GM23338 (cell line): ENCODE data around the gene FBXL2. TPM values are rescaled to one million over a fixed set of nuclear protein-coding genes. Genes with fewer than 3 reads are reported as not detected.
"Not testable (repeated sequence)": the region's sequence is repeated elsewhere in the genome, so short reads cannot be mapped to it uniquely, and the experiment has no call there.

Experiments used
- ATAC-seq: fragments of 200-7000 bp; cut with Tn5 transposase; 3 replicates; pipeline ENCODE4 v1.9.1; 2020
- DNase-seq: peaks from one replicate; pipeline ENCODE4 v3.0.0-alpha.2; 2015; ENCODE audit warnings: low spot score
- H2AFZ ChIP-seq: fragments of 200-600 bp; sonication (generic); 2 replicates; pipeline ENCODE4 v1.8.0; 2016; ENCODE audit warnings: antibody characterized with exemption, mild to moderate bottlenecking, moderate library complexity
- H3F3A ChIP-seq: fragments of 200-600 bp; sonication (generic); replicated peaks from 2 replicates; pipeline ENCODE4 v1.8.0; 2017; ENCODE audit warnings: antibody characterized with exemption, mixed run types, low read depth
- H3K27ac ChIP-seq: fragments of 200-600 bp; sonication (generic); 2 replicates; pipeline ENCODE4 v1.6.1; 2016; ENCODE audit warnings: low read depth
- H3K27me3 ChIP-seq: fragments of 200-600 bp; sonication (generic); 2 replicates; pipeline ENCODE4 v1.8.0; 2016; ENCODE audit warnings: mild to moderate bottlenecking, mixed run types, moderate library complexity; ENCODE audit not compliant: insufficient read depth
- H3K36me3 ChIP-seq: fragments of 200-600 bp; sonication (generic); 2 replicates; pipeline ENCODE4 v1.8.0; 2016; ENCODE audit warnings: mild to moderate bottlenecking; ENCODE audit not compliant: insufficient read depth
- H3K4me1 ChIP-seq: fragments of 200-600 bp; sonication (generic); 2 replicates; pipeline ENCODE4 v1.8.0; 2016; ENCODE audit warnings: mild to moderate bottlenecking, moderate library complexity; ENCODE audit not compliant: insufficient read depth
- H3K4me2 ChIP-seq: fragments of 200-600 bp; sonication (generic); 2 replicates; pipeline ENCODE4 v1.7.1; 2017; ENCODE audit warnings: mixed run types
- H3K4me3 ChIP-seq: fragments of 200-600 bp; sonication (generic); 2 replicates; pipeline ENCODE4 v1.6.1; 2016; ENCODE audit warnings: mixed run types
- H3K79me2 ChIP-seq: fragments of 200-600 bp; sonication (generic); replicated peaks from 2 replicates; pipeline ENCODE4 v1.8.0; 2017; ENCODE audit warnings: mild to moderate bottlenecking; ENCODE audit not compliant: insufficient read depth
- H3K9me2 ChIP-seq: fragments of 200-600 bp; sonication (generic); 2 replicates; pipeline ENCODE4 v1.8.0; 2017; ENCODE audit not compliant: insufficient read depth
- H4K20me1 ChIP-seq: fragments of 200-600 bp; sonication (generic); replicated peaks from 2 replicates; pipeline ENCODE4 v1.8.0; 2017; ENCODE audit warnings: mild to moderate bottlenecking; ENCODE audit not compliant: insufficient read depth
- H3K27ac Mint-ChIP-seq: 2 replicates; pipeline ENCODE4 v1.8.0; 2020; ENCODE audit warnings: inconsistent platforms, mild to moderate bottlenecking, moderate library complexity, mixed read lengths
- H3K27me3 Mint-ChIP-seq: 3 replicates; pipeline ENCODE4 v1.8.0; 2022; ENCODE audit warnings: low read depth, mild to moderate bottlenecking, moderate library complexity, mixed read lengths, inconsistent platforms; ENCODE audit not compliant: insufficient read depth, poor library complexity
- H3K36me3 Mint-ChIP-seq: 3 replicates; pipeline ENCODE4 v1.8.0; 2021; ENCODE audit warnings: low read depth, mild to moderate bottlenecking, inconsistent platforms, moderate library complexity, mixed read lengths
- H3K4me1 Mint-ChIP-seq: 3 replicates; pipeline ENCODE4 v1.8.0; 2020; ENCODE audit warnings: mild to moderate bottlenecking, inconsistent platforms, mixed read lengths
- H3K4me3 Mint-ChIP-seq: 3 replicates; pipeline ENCODE4 v1.8.0; 2021; ENCODE audit warnings: moderate library complexity, mild to moderate bottlenecking, inconsistent platforms, mixed read lengths
- H3K9me3 Mint-ChIP-seq: 3 replicates; pipeline ENCODE4 v1.8.0; 2020; ENCODE audit warnings: moderate library complexity, mild to moderate bottlenecking, inconsistent platforms, mixed read lengths
- CREB1 ChIP-seq: fragments of 250-450 bp; sonication (Bioruptor Pico); IDR thresholded peaks from 2 replicates; pipeline ENCODE4 v1.5.0; 2020; ENCODE audit warnings: low read depth, mild to moderate bottlenecking, moderate library complexity
- EZH2 ChIP-seq: fragments of 200-600 bp; sonication (generic); IDR thresholded peaks from one replicate; pipeline ENCODE4 v1.8.0; 2017; ENCODE audit warnings: antibody characterized with exemption, mild to moderate bottlenecking, low read depth; ENCODE audit not compliant: unreplicated experiment
- JUNB ChIP-seq: IDR thresholded peaks from one replicate; pipeline ENCODE4 v1.6.1; 2016; ENCODE audit warnings: antibody characterized with exemption; ENCODE audit not compliant: unreplicated experiment
- NANOG ChIP-seq: IDR thresholded peaks from 2 replicates; pipeline ENCODE4 v1.6.1; 2016; ENCODE audit warnings: antibody characterized with exemption, borderline replicate concordance
- STAT1 ChIP-seq: IDR thresholded peaks from one replicate; pipeline ENCODE4 v1.6.1; 2016; ENCODE audit warnings: antibody characterized with exemption; ENCODE audit not compliant: unreplicated experiment
- ZNF114 ChIP-seq: fragments of 250-450 bp; sonication (Bioruptor Pico); IDR thresholded peaks from 2 replicates; pipeline ENCODE4 v1.5.0; 2020; ENCODE audit warnings: mild to moderate bottlenecking, moderate library complexity
- polyA plus RNA-seq: library from polyadenylated mRNA; unstranded; fragments of >200 nt; fragmentation: Nextera tagmentation; extraction: Ambion mirVana; gene quantifications from 2 replicates; pipeline ENCODE4 v1.2.1, GENCODE V29; 2016
- total RNA-seq: library from RNA; depleted of rRNA; stranded (reverse); fragments of >200 nt; shearing (Covaris generic); gene quantifications from 2 replicates; pipeline ENCODE4 v1.2.3, GENCODE V29; 2014
- TF ChIP-seq, protein P1 (sequence below), 2 experiments: fragments of 200-600 bp in 1 of 2; sonication (generic) in 1 of 2; conservative IDR thresholded peaks; 2 replicates each; pipeline versions ENCODE4 v1.5.1 to v1.6.1; 2016 to 2017; ENCODE audit warnings: antibody characterized with exemption in 2 of 2, low read depth in 2 of 2, mild to moderate bottlenecking in 2 of 2, moderate library complexity in 1 of 2
- TF ChIP-seq, protein P2 (sequence below): fragments of 250-450 bp; sonication (Bioruptor Pico); IDR thresholded peaks from 2 replicates; pipeline ENCODE4 v1.5.0; 2020; ENCODE audit warnings: mild to moderate bottlenecking, moderate library complexity
- TF ChIP-seq, protein P3 (sequence below): IDR thresholded peaks from one replicate; pipeline ENCODE4 v1.6.1; 2018; ENCODE audit warnings: antibody characterized with exemption; ENCODE audit not compliant: unreplicated experiment
- TF ChIP-seq, protein P4 (sequence below): IDR thresholded peaks from 2 replicates; pipeline ENCODE4 v1.6.1; 2016; ENCODE audit warnings: antibody characterized with exemption

Gene FBXL2
- total and polyA plus RNA-seq, 2 experiments from 2014 or later: 2.8 to 5.7 TPM

DNA sequence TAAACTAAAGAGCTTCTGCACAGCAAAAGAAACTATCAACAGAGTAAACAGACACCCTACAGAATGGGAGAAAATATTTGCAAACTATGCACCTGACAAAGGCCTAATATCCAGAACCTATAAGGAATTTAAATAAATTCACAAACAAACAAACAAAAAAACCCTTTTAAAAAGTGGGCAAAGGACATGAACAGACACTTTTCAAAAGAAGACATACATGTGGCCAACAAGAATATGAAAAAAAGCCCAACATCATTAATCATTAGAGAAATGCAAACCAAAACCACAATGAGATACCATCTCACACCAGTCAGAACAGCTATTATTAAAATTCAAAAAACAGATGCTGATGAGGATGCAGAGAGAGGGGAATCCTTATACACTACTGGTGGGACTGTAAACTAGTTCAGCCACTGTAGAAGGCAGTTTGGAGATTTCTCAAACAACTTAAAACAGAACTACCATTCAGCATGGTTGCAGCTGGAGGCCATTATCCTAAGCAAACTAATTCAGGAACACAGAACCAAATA, 61.8 kb downstream of the FBXL2 start:
- H3K9me2 ChIP-seq, H3K4me3 ChIP-seq, H2AFZ ChIP-seq, H3K36me3 Mint-ChIP-seq, H3K4me1 ChIP-seq, H3K27me3 ChIP-seq, H3K4me1 Mint-ChIP-seq, H3F3A ChIP-seq, DNase-seq, ATAC-seq, H3K27me3 Mint-ChIP-seq, H4K20me1 ChIP-seq, H3K4me2 ChIP-seq, H3K27ac ChIP-seq, H3K36me3 ChIP-seq, H3K4me3 Mint-ChIP-seq, H3K27ac Mint-ChIP-seq, H3K79me2 ChIP-seq, H3K9me3 Mint-ChIP-seq: not testable (repeated sequence)

DNA sequence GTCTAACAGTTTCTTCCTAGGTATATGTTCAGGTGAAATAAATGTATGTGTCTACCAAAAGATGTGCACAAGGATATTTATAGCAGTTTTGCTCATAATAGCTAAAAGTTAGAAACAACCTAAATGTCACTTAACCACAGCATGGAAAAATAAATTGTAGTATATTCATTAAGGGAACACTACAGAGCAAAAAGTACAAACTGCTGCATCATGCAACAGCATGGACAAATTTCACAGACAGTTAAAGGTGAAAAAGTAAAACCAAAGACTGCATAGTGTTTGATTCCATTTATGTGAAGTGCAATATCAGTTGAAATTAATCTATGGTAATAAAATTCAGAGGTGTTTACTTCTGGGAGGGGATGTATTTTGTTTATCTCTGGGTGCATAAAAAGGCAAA, 62.5 kb downstream of the FBXL2 start:
- Histone ChIP-seq H2AFZ (no peak overlapping the region), H4K20me1 (no peaks in the 10 kb centered on the region), H3K27me3 (no peaks in the 10 kb centered on the region), H3K9me2 (no peaks in the 10 kb centered on the region), H3K36me3 (no peaks in the 10 kb centered on the region), H3K79me2 (no peaks in the 10 kb centered on the region), H3K4me1 (no peaks in the 10 kb centered on the region), H3K4me3 (no peak overlapping the region), H3K4me2 (no peak overlapping the region), H3K27ac (no peak overlapping the region), H3F3A (no peaks in the 10 kb centered on the region)
- H3K4me3 Mint-ChIP-seq: no peak overlapping the region
- peaks cover 7% of the 10 kb centered on the region; the same call in 2 of the 3 replicates for H3K4me1 Mint-ChIP-seq
- no peak overlapping the region for H3K27ac Mint-ChIP-seq
- ATAC-seq (no peak), DNase-seq (no peak)
- H3K9me3 Mint-ChIP-seq: peaks cover 2% of the 10 kb centered on the region; the same call in 2 of the 3 replicates
- H3K36me3 Mint-ChIP-seq: no peaks in the 10 kb centered on the region; the same call in 2 of the 3 replicates
- H3K27me3 Mint-ChIP-seq: no peaks in the 10 kb centered on the region
- TF ChIP-seq STAT1 (no peak), JUNB (no peak), ZNF114 (CRISPR knock-in tag) (no peak), CREB1 (no peak), NANOG (no peak), EZH2 (no peak)
- TF ChIP-seq, protein P1, sequence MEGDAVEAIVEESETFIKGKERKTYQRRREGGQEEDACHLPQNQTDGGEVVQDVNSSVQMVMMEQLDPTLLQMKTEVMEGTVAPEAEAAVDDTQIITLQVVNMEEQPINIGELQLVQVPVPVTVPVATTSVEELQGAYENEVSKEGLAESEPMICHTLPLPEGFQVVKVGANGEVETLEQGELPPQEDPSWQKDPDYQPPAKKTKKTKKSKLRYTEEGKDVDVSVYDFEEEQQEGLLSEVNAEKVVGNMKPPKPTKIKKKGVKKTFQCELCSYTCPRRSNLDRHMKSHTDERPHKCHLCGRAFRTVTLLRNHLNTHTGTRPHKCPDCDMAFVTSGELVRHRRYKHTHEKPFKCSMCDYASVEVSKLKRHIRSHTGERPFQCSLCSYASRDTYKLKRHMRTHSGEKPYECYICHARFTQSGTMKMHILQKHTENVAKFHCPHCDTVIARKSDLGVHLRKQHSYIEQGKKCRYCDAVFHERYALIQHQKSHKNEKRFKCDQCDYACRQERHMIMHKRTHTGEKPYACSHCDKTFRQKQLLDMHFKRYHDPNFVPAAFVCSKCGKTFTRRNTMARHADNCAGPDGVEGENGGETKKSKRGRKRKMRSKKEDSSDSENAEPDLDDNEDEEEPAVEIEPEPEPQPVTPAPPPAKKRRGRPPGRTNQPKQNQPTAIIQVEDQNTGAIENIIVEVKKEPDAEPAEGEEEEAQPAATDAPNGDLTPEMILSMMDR (conservative IDR thresholded peaks at IDR 0.05; ENCODE audit: low read depth in 2 of 2): no peak
- TF ChIP-seq, protein P2, sequence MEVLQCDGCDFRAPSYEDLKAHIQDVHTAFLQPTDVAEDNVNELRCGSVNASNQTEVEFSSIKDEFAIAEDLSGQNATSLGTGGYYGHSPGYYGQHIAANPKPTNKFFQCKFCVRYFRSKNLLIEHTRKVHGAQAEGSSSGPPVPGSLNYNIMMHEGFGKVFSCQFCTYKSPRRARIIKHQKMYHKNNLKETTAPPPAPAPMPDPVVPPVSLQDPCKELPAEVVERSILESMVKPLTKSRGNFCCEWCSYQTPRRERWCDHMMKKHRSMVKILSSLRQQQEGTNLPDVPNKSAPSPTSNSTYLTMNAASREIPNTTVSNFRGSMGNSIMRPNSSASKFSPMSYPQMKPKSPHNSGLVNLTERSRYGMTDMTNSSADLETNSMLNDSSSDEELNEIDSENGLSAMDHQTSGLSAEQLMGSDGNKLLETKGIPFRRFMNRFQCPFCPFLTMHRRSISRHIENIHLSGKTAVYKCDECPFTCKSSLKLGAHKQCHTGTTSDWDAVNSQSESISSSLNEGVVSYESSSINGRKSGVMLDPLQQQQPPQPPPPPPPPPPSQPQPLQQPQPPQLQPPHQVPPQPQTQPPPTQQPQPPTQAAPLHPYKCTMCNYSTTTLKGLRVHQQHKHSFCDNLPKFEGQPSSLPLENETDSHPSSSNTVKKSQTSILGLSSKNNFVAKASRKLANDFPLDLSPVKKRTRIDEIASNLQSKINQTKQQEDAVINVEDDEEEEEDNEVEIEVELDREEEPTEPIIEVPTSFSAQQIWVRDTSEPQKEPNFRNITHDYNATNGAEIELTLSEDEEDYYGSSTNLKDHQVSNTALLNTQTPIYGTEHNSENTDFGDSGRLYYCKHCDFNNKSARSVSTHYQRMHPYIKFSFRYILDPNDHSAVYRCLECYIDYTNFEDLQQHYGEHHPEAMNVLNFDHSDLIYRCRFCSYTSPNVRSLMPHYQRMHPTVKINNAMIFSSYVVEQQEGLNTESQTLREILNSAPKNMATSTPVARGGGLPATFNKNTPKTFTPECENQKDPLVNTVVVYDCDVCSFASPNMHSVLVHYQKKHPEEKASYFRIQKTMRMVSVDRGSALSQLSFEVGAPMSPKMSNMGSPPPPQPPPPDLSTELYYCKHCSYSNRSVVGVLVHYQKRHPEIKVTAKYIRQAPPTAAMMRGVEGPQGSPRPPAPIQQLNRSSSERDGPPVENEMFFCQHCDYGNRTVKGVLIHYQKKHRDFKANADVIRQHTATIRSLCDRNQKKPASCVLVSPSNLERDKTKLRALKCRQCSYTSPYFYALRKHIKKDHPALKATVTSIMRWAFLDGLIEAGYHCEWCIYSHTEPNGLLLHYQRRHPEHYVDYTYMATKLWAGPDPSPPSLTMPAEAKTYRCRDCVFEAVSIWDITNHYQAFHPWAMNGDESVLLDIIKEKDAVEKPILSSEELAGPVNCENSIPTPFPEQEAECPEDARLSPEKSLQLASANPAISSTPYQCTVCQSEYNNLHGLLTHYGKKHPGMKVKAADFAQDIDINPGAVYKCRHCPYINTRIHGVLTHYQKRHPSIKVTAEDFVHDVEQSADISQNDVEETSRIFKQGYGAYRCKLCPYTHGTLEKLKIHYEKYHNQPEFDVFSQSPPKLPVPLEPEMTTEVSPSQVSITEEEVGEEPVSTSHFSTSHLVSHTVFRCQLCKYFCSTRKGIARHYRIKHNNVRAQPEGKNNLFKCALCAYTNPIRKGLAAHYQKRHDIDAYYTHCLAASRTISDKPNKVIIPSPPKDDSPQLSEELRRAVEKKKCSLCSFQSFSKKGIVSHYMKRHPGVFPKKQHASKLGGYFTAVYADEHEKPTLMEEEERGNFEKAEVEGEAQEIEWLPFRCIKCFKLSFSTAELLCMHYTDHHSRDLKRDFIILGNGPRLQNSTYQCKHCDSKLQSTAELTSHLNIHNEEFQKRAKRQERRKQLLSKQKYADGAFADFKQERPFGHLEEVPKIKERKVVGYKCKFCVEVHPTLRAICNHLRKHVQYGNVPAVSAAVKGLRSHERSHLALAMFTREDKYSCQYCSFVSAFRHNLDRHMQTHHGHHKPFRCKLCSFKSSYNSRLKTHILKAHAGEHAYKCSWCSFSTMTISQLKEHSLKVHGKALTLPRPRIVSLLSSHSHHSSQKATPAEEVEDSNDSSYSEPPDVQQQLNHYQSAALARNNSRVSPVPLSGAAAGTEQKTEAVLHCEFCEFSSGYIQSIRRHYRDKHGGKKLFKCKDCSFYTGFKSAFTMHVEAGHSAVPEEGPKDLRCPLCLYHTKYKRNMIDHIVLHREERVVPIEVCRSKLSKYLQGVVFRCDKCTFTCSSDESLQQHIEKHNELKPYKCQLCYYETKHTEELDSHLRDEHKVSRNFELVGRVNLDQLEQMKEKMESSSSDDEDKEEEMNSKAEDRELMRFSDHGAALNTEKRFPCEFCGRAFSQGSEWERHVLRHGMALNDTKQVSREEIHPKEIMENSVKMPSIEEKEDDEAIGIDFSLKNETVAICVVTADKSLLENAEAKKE (CRISPR knock-in tag): no peak
- TF ChIP-seq, protein P3, sequence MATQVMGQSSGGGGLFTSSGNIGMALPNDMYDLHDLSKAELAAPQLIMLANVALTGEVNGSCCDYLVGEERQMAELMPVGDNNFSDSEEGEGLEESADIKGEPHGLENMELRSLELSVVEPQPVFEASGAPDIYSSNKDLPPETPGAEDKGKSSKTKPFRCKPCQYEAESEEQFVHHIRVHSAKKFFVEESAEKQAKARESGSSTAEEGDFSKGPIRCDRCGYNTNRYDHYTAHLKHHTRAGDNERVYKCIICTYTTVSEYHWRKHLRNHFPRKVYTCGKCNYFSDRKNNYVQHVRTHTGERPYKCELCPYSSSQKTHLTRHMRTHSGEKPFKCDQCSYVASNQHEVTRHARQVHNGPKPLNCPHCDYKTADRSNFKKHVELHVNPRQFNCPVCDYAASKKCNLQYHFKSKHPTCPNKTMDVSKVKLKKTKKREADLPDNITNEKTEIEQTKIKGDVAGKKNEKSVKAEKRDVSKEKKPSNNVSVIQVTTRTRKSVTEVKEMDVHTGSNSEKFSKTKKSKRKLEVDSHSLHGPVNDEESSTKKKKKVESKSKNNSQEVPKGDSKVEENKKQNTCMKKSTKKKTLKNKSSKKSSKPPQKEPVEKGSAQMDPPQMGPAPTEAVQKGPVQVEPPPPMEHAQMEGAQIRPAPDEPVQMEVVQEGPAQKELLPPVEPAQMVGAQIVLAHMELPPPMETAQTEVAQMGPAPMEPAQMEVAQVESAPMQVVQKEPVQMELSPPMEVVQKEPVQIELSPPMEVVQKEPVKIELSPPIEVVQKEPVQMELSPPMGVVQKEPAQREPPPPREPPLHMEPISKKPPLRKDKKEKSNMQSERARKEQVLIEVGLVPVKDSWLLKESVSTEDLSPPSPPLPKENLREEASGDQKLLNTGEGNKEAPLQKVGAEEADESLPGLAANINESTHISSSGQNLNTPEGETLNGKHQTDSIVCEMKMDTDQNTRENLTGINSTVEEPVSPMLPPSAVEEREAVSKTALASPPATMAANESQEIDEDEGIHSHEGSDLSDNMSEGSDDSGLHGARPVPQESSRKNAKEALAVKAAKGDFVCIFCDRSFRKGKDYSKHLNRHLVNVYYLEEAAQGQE: no peak
- TF ChIP-seq, protein P4, sequence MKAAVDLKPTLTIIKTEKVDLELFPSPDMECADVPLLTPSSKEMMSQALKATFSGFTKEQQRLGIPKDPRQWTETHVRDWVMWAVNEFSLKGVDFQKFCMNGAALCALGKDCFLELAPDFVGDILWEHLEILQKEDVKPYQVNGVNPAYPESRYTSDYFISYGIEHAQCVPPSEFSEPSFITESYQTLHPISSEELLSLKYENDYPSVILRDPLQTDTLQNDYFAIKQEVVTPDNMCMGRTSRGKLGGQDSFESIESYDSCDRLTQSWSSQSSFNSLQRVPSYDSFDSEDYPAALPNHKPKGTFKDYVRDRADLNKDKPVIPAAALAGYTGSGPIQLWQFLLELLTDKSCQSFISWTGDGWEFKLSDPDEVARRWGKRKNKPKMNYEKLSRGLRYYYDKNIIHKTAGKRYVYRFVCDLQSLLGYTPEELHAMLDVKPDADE: no peak
